HG03280 (cell line): Measurements from ENCODE around the gene CD5L.

Experiments used
- ATAC-seq: cut with Tn5 transposase; IDR thresholded peaks from one replicate; pipeline ENCODE4 v1.9.1; 2021; ENCODE audit warnings: mild to moderate bottlenecking, moderate library complexity; ENCODE audit not compliant: unreplicated experiment

CD5L gene

GRCh38 chr1:157819215-157819614 is 22.4 kb downstream of the CD5L start:
- no peak for ATAC-seq

- no peak for ATAC-seq
Observed at GRCh38 chr1:157813269-157813668, 28.3 kb downstream of the CD5L start.

- ATAC-seq: peak; percentile 91
Observed at GRCh38 chr1:157806431-157807149, 35.0 kb downstream of the CD5L start.

GRCh38 chr1:157803851-157804250 is 37.8 kb downstream of the CD5L start:
- no peak for ATAC-seq

GRCh38 chr1:157799996-157800395 is 41.6 kb downstream of the CD5L start:
- no peak for ATAC-seq

- ATAC-seq: no peak
Observed at GRCh38 chr1:157798211-157798610, 43.4 kb downstream of the CD5L start.

GRCh38 chr1:157785248-157785647 is 56.4 kb downstream of the CD5L start:
- no peak for ATAC-seq

- no peak for ATAC-seq
Observed at GRCh38 chr1:157784801-157785200, 56.8 kb downstream of the CD5L start.

- no peak for ATAC-seq
Observed at GRCh38 chr1:157782931-157783330, 58.7 kb downstream of the CD5L start.

- peak; percentile 58 for ATAC-seq
Observed at GRCh38 chr1:157781048-157781447, 60.6 kb downstream of the CD5L start.
